GM18499 (cell line): ENCODE data around the gene PTPRD.

Source experiments
- ATAC-seq: cut with Tn5 transposase; IDR thresholded peaks from one replicate; pipeline ENCODE4 v1.9.1; 2021; ENCODE audit warnings: moderate number of reproducible peaks; ENCODE audit not compliant: insufficient read depth, unreplicated experiment

PTPRD gene

GRCh38 chr9:8903077-8903476 lies 1709.7 kb downstream of the PTPRD start:
- ATAC-seq = no peak

GRCh38 chr9:8901146-8901545 lies 1711.7 kb downstream of the PTPRD start:
- no peak for ATAC-seq

GRCh38 chr9:8899511-8899910 lies 1713.3 kb downstream of the PTPRD start:
- ATAC-seq = no peak

- no peak for ATAC-seq
Observed at GRCh38 chr9:8895861-8896224, 1717.0 kb downstream of the PTPRD start.

- ATAC-seq = no peak
Observed at GRCh38 chr9:8895106-8895860, 1717.5 kb downstream of the PTPRD start.

- ATAC-seq = no peak
Observed at GRCh38 chr9:8890695-8891094, 1722.1 kb downstream of the PTPRD start.

GRCh38 chr9:8889100-8889499 lies 1723.7 kb downstream of the PTPRD start:
- ATAC-seq = no peak

GRCh38 chr9:8888591-8888990 lies 1724.2 kb downstream of the PTPRD start:
- no peak for ATAC-seq

GRCh38 chr9:8887369-8887768 lies 1725.4 kb downstream of the PTPRD start:
- no peak for ATAC-seq

- ATAC-seq = no peak
Observed at GRCh38 chr9:8883321-8883720, 1729.5 kb downstream of the PTPRD start.

- ATAC-seq = no peak
Observed at GRCh38 chr9:8880060-8880459, 1732.7 kb downstream of the PTPRD start.

- no peak for ATAC-seq
Observed at GRCh38 chr9:8879284-8879683, 1733.5 kb downstream of the PTPRD start.

GRCh38 chr9:8877753-8878494 lies 1734.9 kb downstream of the PTPRD start:
- ATAC-seq = no peak

- no peak for ATAC-seq
Observed at GRCh38 chr9:8876303-8876702, 1736.5 kb downstream of the PTPRD start.

GRCh38 chr9:8874482-8874881 lies 1738.3 kb downstream of the PTPRD start:
- no peak for ATAC-seq

GRCh38 chr9:8872802-8873201 lies 1740.0 kb downstream of the PTPRD start:
- ATAC-seq = no peak

- no peak for ATAC-seq
Observed at GRCh38 chr9:8871796-8872445, 1740.9 kb downstream of the PTPRD start.

- ATAC-seq = no peak
Observed at GRCh38 chr9:8871396-8871795, 1741.4 kb downstream of the PTPRD start.

- no peak for ATAC-seq
Observed at GRCh38 chr9:8869812-8870211, 1743.0 kb downstream of the PTPRD start.

- no peak for ATAC-seq
Observed at GRCh38 chr9:8868632-8869031, 1744.2 kb downstream of the PTPRD start.

- ATAC-seq = no peak
Observed at GRCh38 chr9:8867148-8867547, 1745.7 kb downstream of the PTPRD start.
